ENCODE data around the gene BRSK2. TPM values are rescaled to one million over a fixed set of nuclear protein-coding genes. Genes with fewer than 3 reads are reported as not detected.

BRSK2 gene
- total and polyA plus RNA-seq, 12 donors: 0.13 to 2.3 (median 0.44) TPM; not detected in 1

- intact Hi-C loops (cut with DNase I): no loop called here
- Histone ChIP-seq H3K27me3 (no peaks in the 10 kb centered on the region), H3K9me3 (no peaks in the 10 kb centered on the region), H3K4me3 (no peak overlapping the region), H3K36me3 (peaks cover 0 to 93% (median 71%) of the 10 kb centered on the region in 9 donors), H3K4me1 (peaks cover 0 to 31% (median 8%) of the 10 kb centered on the region in 9 donors), H3K27ac (no peak overlapping the region)
- TF ChIP-seq CTCF (IDR thresholded peaks at IDR 0.05): no peak
- DNase-seq: no peak
- no peak for ATAC-seq
- WGBS, 2 donors: 73 to 77% methylated on average over 20 of the region's 20 CpGs
Observed at GRCh38 chr11:1476940-1477736, 87.4 kb downstream of the BRSK2 start.

DNA sequence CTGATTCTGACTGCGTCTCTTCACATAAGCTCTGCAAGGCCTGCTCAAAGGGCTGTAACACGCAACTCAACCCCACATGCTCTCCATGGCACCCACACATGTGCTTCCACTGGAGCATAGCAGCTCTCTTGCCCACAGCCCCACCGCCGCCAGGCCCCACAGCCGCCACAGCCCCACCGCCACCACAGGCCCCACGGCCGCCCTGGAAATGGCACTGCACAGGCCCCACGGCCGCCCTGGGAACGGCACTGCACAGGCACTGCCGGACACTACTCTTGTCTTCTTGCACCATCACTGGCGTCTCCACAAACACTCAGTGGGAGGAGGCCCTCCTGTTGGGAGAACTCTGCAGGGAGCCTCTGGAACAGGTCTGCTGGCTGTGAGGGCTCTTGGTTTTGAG, 88.3 kb downstream of the BRSK2 start:
- DNase-seq (peak in 1 of 2 donors; percentile 11), ATAC-seq (no peak)
- Histone ChIP-seq H3K27me3 (no peaks in the 10 kb centered on the region), H3K4me3 (no peak overlapping the region), H3K27ac (no peak overlapping the region), H3K9me3 (no peaks in the 10 kb centered on the region), H3K4me1 (peaks cover 6 to 40% (median 17%) of the 10 kb centered on the region in 9 donors), H3K36me3 (peaks cover 0 to 87% (median 64%) of the 10 kb centered on the region in 9 donors)
- intact Hi-C loops (cut with DNase I): no loop called here
- WGBS, 2 donors: 94 to 97% methylated on average over 13 of the region's 13 CpGs
- no peak for TF ChIP-seq CTCF (IDR thresholded peaks at IDR 0.05)

DNA sequence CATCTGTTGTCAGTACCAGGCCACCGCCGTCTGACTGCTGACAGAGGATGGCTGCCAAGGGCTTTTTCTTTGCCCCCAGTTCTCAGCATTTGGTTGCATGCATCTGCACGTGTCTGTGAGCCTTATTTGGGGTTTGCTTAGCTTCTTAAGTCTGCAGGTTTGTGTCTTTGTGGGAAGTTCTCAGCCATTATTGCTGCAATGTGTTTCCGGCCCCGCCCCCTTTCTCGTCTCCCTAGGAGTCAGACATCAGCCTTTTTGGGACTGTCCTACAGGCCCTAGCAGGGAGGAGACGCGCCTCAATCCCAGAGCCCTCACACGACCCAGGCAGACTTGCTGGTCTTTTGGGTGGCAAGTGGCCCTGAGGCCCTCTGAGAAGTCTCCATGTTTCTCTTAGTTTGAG, 88.8 kb downstream of the BRSK2 start:
- DNase-seq (peak in 1 of 2 donors; percentile 24), ATAC-seq (no peak)
- 76 to 79% methylated on average over 9 of the region's 9 CpGs for WGBS, 2 donors
- TF ChIP-seq CTCF (IDR thresholded peaks at IDR 0.05): no peak
- no peaks in the 10 kb centered on the region for H3K27me3 ChIP-seq
- H3K27ac ChIP-seq: no peak overlapping the region
- H3K4me1 ChIP-seq: peaks cover 11 to 45% (median 22%) of the 10 kb centered on the region in 9 donors
- no peaks in the 10 kb centered on the region for H3K9me3 ChIP-seq
- peaks cover 0 to 82% (median 58%) of the 10 kb centered on the region in 9 donors for H3K36me3 ChIP-seq
- no peak overlapping the region for H3K4me3 ChIP-seq
- intact Hi-C loops (cut with DNase I): no loop called here

DNA sequence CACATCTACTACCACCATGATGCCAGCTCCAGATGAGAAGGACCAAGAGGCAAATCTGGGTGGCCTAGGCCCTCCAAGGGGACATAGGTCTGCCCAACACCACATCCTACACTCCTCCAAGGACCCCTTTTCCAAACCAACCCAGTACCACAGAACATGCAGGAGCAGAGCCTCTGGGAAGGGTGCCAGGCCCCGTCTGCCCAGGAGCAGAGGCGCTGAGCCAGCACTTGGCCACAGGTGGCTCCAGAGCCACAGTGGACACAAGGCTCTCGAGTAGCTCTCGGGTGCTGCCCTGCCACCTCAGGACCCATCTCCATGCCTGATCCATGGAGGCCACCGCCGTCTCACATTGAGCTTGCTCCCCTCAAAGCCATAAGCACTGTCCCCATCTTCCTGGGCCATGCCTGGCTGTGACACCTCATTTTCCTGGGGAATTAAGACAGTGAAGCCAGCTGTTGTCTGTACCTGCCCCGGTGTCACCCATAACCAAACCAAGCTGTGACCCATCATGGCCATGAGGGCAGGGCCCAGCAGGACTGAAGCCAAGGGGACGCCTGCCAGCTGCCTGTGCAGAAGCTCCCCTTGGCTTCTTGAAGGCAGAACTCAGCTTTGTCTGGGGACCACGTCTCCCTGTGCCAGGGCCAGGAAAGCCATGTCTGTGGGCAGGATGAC, 89.4 kb downstream of the BRSK2 start:
- Histone ChIP-seq H3K9me3 (no peaks in the 10 kb centered on the region), H3K27me3 (no peaks in the 10 kb centered on the region), H3K36me3 (peaks cover 0 to 76% (median 52%) of the 10 kb centered on the region in 9 donors), H3K4me1 (peaks cover 16 to 51% (median 28%) of the 10 kb centered on the region in 9 donors), H3K27ac (no peak overlapping the region), H3K4me3 (no peak overlapping the region)
- intact Hi-C loops (cut with DNase I): no loop called here
- 80 to 81% methylated on average over 9 of the region's 9 CpGs for WGBS, 2 donors
- no peak for ATAC-seq
- peak in 1 of 2 donors; percentile 18 for DNase-seq
- TF ChIP-seq CTCF (IDR thresholded peaks at IDR 0.05): no peak

Measured in heart right ventricle (tissue), 16 donors.